ENCODE measurements around the gene TYW1. TPM values are rescaled to one million over a fixed set of nuclear protein-coding genes. Genes with fewer than 3 reads are reported as not detected.
"Not testable (repeated sequence)": the region's sequence is repeated elsewhere in the genome, so short reads cannot be mapped to it uniquely, and the experiment has no call there.

The TYW1 gene
- total RNA-seq, 4 donors from 2014 or later: 19.3 to 75.6 (median 38.6) TPM

DNA sequence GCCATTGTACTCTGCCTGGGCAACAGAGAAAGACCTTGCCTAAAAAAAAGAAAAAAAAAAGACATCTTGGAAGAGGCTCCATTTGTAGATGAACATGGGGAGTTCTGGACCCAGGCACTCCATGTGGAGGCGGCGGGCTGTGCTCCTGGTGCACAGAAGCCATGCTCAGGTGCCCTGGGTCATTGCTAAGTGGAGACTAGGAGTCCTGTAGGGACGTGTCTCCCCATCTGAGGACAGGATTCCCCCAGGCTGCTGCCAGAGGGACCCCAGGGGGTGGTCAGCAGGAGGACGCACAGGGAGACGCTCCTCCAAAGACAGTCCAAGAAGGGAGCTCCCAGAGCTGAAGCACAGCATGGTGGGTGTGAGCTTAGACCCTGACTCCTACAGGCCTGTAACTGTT lies 35.5 kb upstream of the TYW1 start:
- Histone ChIP-seq H3K27me3 (no peaks in the 10 kb centered on the region), H3K9me3 (no peaks in the 10 kb centered on the region), H3K36me3 (peaks cover 9 to 18% of the 10 kb centered on the region in 2 donors), H3K4me1 (no peaks in the 10 kb centered on the region), H3K4me3 (replicated peaks in 1 of 3) (no peak overlapping the region), H3K27ac (no peak overlapping the region)
- WGBS, 2 donors: 94 to 98% methylated on average over 4 to 5 of the region's 5 CpGs
- no peak for DNase-seq
- TF ChIP-seq CTCF (IDR thresholded peaks at IDR 0.05): no peak
- TF ChIP-seq POLR2A (IDR thresholded peaks at IDR 0.05): no peak
- intact Hi-C loops (cut with DNase I): no loop called here

GRCh38 chr7:66964411-66964810 lies 32.2 kb upstream of the TYW1 start:
- H3K4me3 ChIP-seq (replicated peaks in 1 of 3): no peak overlapping the region
- WGBS, 2 donors: 58 to 72% methylated on average over 4 of the region's 4 CpGs
- TF ChIP-seq CTCF (IDR thresholded peaks at IDR 0.05) (no peak), POLR2A (IDR thresholded peaks at IDR 0.05) (no peak)
- no peaks in the 10 kb centered on the region for H3K4me1 ChIP-seq
- H3K9me3 ChIP-seq: no peaks in the 10 kb centered on the region
- intact Hi-C loops (cut with DNase I): no loop called here
- H3K27me3 ChIP-seq: no peaks in the 10 kb centered on the region
- H3K27ac ChIP-seq: no peak overlapping the region
- no peak for DNase-seq
- H3K36me3 ChIP-seq: no peaks in the 10 kb centered on the region

DNA sequence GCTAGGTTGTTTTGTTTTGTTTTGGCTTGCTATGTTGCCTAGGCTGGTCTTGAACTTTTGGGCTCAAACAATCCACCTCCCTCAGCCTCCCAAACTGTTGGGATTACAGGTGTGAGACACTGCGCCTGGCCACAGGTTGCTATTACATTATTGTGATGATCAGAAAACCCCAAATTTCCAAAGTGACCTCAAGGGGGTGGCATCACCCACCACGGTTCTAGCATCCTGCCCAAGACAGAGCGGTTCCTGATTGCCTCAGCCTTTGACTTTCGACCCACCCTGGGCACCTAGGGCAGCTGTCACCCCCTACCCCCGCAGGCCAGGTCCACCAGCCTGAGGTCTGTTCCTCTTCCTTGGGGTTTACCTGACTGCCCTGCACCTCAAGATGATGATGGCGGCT lies 29.6 kb upstream of the TYW1 start:
- 92 to 93% methylated on average over 5 to 6 of the region's 6 CpGs for WGBS, 2 donors
- no peaks in the 10 kb centered on the region for H3K9me3 ChIP-seq
- H3K36me3 ChIP-seq: no peaks in the 10 kb centered on the region

GRCh38 chr7:66969001-66969400 lies 27.6 kb upstream of the TYW1 start:
- H3K4me1 ChIP-seq; H3K4me3 ChIP-seq (replicated peaks in 1 of 3); H3K9me3 ChIP-seq; H3K27ac ChIP-seq; DNase-seq; intact Hi-C loops (cut with DNase I); H3K36me3 ChIP-seq; H3K27me3 ChIP-seq: not testable (repeated sequence)
- WGBS, 2 donors: 94 to 95% methylated on average over 5 of the region's 5 CpGs

More for the DNA sequence above, 29.6 kb upstream of the TYW1 start:
- no peaks in the 10 kb centered on the region for H3K4me1 ChIP-seq
- H3K27ac ChIP-seq: no peak overlapping the region
- H3K27me3 ChIP-seq: no peaks in the 10 kb centered on the region
- H3K4me3 ChIP-seq (replicated peaks in 1 of 3): no peak overlapping the region
- intact Hi-C loops (cut with DNase I): no loop called here
- TF ChIP-seq CTCF (IDR thresholded peaks at IDR 0.05) (no peak), POLR2A (IDR thresholded peaks at IDR 0.05) (no peak)
- DNase-seq: no peak

DNA sequence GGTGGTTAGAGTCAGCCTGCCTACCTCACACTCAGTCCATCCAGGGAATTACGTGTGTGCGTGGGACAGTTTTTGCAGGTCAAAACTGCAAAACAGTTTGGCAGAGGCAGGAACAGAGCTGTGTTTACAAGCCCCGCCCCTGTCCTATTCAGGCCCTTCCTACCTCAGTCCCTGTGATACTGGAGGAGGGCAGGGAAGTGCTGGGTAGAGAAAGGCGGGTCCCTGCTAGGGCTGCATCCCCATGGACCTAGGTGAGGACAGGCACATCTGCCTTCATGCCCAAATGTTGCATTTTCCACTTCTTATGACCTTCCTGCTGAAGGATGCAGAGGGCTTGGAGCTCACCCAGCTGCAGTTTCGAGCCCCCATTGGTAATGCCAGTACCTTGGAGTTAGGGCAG lies 26.3 kb upstream of the TYW1 start:
- no peaks in the 10 kb centered on the region for H3K36me3 ChIP-seq
- no peak overlapping the region for H3K4me3 ChIP-seq (replicated peaks in 1 of 3)
- TF ChIP-seq POLR2A (IDR thresholded peaks at IDR 0.05) (no peak), CTCF (IDR thresholded peaks at IDR 0.05) (no peak)
- H3K27me3 ChIP-seq: no peaks in the 10 kb centered on the region
- WGBS, 2 donors: 78% methylated on average over 4 to 5 of the region's 5 CpGs
- DNase-seq: no peak
- H3K4me1 ChIP-seq: no peaks in the 10 kb centered on the region
- no peak overlapping the region for H3K27ac ChIP-seq
- H3K9me3 ChIP-seq: no peaks in the 10 kb centered on the region
- intact Hi-C loops (cut with DNase I): no loop called here
